Kidney (tissue), 14 donors: ENCODE measurements around the gene TMEM9B. TPM values are rescaled to one million over a fixed set of nuclear protein-coding genes. Genes with fewer than 3 reads are reported as not detected.
"Not testable (repeated sequence)": the region's sequence is repeated elsewhere in the genome, so short reads cannot be mapped to it uniquely, and the experiment has no call there.

Experiments used
- DNase-seq, 5 donors: peaks; one replicate each; pipeline ENCODE4 v3.0.0-alpha.2; 2013 to 2020
- FAIRE-seq: peaks from 2 replicates; lab custom pipeline; 2012; peaks lifted over from hg19 to GRCh38; lab: Jason Lieb, UNC
- H3K27ac ChIP-seq, 2 donors: one replicate each; pipeline ENCODE4 v1.7.0; 2013; ENCODE audit warnings: low read depth in 2 of 2, low read length in 2 of 2, inconsistent platforms in 1 of 2
- H3K27me3 ChIP-seq: one replicate; pipeline ENCODE4 v1.7.1; 2013; ENCODE audit warnings: low read length, inconsistent platforms; ENCODE audit not compliant: control insufficient read depth, insufficient read depth
- H3K36me3 ChIP-seq, 3 donors: one replicate each; pipeline versions ENCODE4 v1.7.0 to v1.7.1; 2013; ENCODE audit warnings: low read length in 3 of 3, control low read depth in 1 of 3, inconsistent platforms in 1 of 3; ENCODE audit not compliant: insufficient read depth in 3 of 3, control insufficient read depth in 2 of 3
- H3K4me1 ChIP-seq, 3 donors: one replicate each; pipeline versions ENCODE4 v1.7.0 to v1.7.1; 2013; ENCODE audit warnings: low read length in 3 of 3, inconsistent platforms in 1 of 3, low read depth in 1 of 3; ENCODE audit not compliant: control insufficient read depth in 2 of 3, insufficient read depth in 2 of 3
- H3K4me3 ChIP-seq, 3 donors: one replicate each; pipeline versions ENCODE4 v1.7.0 to v1.8.1; 2013; ENCODE audit warnings: low read length in 3 of 3, control low read depth in 1 of 3, inconsistent platforms in 1 of 3
- H3K9ac ChIP-seq, 3 donors: one replicate each; pipeline versions ENCODE4 v1.7.0 to v1.7.1; 2013; ENCODE audit warnings: low read length in 3 of 3, control low read depth in 1 of 3, inconsistent platforms in 1 of 3
- H3K9me3 ChIP-seq, 3 donors: one replicate each; pipeline versions ENCODE4 v1.7.0 to v1.7.1; 2013; ENCODE audit warnings: low read length in 3 of 3, control low read depth in 1 of 3, inconsistent platforms in 1 of 3; ENCODE audit not compliant: control insufficient read depth in 2 of 3, insufficient read depth in 1 of 3
- intact Hi-C: fragments of 100-400 bp; cut with DNase I; formaldehyde crosslinking; loops from one replicate; pipeline ENCODE4 v1.11.1; 2022
- polyA plus RNA-seq: library from polyadenylated mRNA; stranded (reverse); fragments of 350-450 nt; fragmentation: Illumina TruSeq; extraction: RNeasy Lipid Tissue Mini Kit (QIAGEN cat#74804); gene quantifications from one replicate; pipeline ENCODE4 v1.2.3, GENCODE V29; 2014; ENCODE audit warnings: low read depth, low replicate concordance; ENCODE audit not compliant: insufficient read depth
- total RNA-seq: library from RNA; stranded (reverse); fragmentation: NEBNext Ultra II Directional; extraction: Animal tissue kit (Norgen Biotek cat#: 25700); gene quantifications from one replicate; pipeline ENCODE4 v1.2.1, GENCODE V29; 2021
- TF ChIP-seq, protein P1 (sequence below): IDR thresholded peaks from 3 replicates; pipeline ENCODE4 v1.5.1; 2012; ENCODE audit warnings: mild to moderate bottlenecking, moderate library complexity, borderline replicate concordance; ENCODE audit not compliant: insufficient read depth; ENCODE audit errors: extremely low read depth
- donor health status: control.
- donor health status: control.
- donor health status: control.
- donor health status: control.
- donor health status: control.
- donor health status: DM: yes; HTN: yes; CAD: no.
- donor health status: Normal renal cell carcinoma (clear cell type).

Gene TMEM9B
- total and polyA plus RNA-seq, 2 donors from 2014 or later: 64.4 to 73.0 TPM

DNA sequence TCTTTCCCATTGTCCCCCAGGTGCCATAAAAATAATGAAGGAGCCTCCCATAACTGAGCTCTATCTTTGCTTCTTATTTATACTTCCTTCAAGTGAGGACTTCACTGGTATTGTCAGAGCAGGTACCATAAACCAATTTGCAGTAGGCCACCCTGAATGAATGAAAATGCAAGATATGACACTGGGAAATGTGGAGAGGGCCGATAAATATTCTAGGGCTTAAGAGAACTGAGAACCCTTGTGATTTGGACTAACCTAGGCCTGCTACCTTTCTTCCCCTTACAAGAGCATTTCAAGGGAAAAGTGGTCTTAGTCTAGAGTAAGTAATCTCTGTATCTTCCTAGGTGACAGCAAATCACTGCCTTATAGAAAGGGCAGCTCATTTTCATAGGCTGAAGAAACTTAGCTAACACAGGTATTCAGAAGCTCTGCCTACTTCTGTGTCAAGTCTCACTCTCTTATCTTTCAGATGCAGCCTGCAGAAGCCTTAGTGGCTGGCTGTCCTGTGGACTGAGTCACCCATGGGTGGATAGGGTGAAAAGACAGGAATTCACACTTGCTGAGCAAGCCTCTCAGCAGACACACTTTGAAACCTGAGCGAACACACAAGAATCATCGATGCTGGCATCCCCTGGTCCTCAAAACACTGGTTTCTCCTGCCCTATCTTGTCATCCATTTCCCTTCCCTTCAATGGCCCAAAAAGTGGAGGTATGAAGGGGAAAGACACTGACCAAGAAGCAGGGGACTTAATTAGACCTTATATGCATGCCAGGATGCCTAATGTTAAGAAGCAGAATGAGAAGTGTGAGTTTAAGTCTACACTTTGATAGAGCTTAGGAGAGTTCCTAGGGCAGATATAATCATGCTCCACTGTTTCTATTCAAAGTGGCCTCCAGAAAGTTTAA, 24.3 kb upstream of the TMEM9B start:
- no peaks in the 10 kb centered on the region for H3K27me3 ChIP-seq
- H3K4me3 ChIP-seq: no peak overlapping the region
- H3K4me1 ChIP-seq: no peaks in the 10 kb centered on the region
- H3K9ac ChIP-seq: no peak overlapping the region
- intact Hi-C loops: no loop called here
- FAIRE-seq (no peak), DNase-seq (no peak)
- H3K36me3 ChIP-seq: no peaks in the 10 kb centered on the region
- no peaks in the 10 kb centered on the region for H3K9me3 ChIP-seq
- H3K27ac ChIP-seq: no peak overlapping the region
- TF ChIP-seq, protein P1, sequence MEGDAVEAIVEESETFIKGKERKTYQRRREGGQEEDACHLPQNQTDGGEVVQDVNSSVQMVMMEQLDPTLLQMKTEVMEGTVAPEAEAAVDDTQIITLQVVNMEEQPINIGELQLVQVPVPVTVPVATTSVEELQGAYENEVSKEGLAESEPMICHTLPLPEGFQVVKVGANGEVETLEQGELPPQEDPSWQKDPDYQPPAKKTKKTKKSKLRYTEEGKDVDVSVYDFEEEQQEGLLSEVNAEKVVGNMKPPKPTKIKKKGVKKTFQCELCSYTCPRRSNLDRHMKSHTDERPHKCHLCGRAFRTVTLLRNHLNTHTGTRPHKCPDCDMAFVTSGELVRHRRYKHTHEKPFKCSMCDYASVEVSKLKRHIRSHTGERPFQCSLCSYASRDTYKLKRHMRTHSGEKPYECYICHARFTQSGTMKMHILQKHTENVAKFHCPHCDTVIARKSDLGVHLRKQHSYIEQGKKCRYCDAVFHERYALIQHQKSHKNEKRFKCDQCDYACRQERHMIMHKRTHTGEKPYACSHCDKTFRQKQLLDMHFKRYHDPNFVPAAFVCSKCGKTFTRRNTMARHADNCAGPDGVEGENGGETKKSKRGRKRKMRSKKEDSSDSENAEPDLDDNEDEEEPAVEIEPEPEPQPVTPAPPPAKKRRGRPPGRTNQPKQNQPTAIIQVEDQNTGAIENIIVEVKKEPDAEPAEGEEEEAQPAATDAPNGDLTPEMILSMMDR: no peak

DNA sequence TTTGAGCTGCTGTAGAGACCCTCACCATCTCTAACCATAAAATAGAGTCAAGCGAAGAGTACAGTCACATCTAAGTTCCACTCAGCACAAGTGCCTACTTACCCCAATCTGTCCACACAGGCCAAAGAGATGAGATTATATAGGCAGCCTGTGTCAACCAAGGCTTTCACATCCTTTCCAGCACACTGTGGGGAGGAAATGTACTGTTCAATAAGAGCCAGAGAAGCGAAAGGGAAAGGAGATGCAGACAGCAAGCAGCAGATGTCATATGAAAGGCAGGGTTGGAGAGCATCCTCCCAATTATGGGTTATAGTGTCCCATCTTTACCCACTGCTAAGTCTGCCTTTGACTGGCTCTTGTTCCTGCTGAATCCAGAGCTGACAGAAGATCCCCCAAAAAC, 23.2 kb upstream of the TMEM9B start:
- H3K27ac ChIP-seq: no peak overlapping the region
- TF ChIP-seq, protein P1: no peak
- DNase-seq (no peak), FAIRE-seq (no peak)
- intact Hi-C loops: no loop called here
- no peak overlapping the region for H3K9ac ChIP-seq
- no peaks in the 10 kb centered on the region for H3K36me3 ChIP-seq
- no peak overlapping the region for H3K4me3 ChIP-seq
- H3K9me3 ChIP-seq: no peaks in the 10 kb centered on the region
- H3K4me1 ChIP-seq: no peaks in the 10 kb centered on the region
- H3K27me3 ChIP-seq: no peaks in the 10 kb centered on the region

DNA sequence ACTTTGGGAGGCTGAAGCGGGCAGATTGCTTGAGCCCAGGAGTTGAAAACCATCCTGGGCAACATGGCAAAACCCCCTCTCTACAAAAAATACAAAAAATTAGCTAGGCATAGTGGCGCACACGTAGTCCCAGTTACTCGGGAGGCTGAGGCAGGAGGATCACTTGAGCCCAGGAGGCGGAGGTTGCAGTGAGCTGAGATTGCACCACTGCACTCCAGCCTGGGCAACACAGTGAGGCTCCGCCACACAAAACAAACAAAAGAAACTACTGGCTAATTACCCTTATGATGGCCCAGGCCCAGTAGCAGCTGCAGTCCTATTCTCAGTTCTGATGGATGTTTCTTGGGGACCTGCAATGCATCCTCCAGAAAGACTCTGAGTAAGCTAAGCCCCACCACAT, 22.5 kb upstream of the TMEM9B start:
- intact Hi-C loops, H3K9me3 ChIP-seq, H3K36me3 ChIP-seq, DNase-seq, H3K27me3 ChIP-seq, H3K27ac ChIP-seq, H3K4me1 ChIP-seq, FAIRE-seq, H3K9ac ChIP-seq, H3K4me3 ChIP-seq: not testable (repeated sequence)

DNA sequence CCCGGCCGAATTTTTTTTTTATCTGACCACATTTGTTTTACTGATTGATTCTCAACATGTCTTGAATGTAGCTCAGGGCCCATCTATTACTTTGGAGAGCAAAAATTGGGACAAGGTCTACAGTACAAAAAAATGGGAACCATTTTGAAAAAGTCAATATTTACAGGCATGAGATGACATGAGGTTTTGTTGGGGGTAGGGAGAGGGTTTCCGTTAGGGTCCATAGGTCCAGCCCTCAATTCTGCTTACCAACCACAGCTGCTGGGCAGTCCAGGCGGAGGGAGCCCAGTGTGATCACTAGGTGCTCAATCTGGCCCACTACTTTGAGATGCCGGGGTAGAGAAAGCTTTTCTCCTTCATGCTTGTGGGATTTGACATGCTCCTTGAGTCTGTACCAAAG, 21.2 kb upstream of the TMEM9B start:
- TF ChIP-seq, protein P1: no peak
- no peak for DNase-seq
- no peaks in the 10 kb centered on the region for H3K4me1 ChIP-seq
- H3K4me3 ChIP-seq: no peak overlapping the region
- no peak overlapping the region for H3K9ac ChIP-seq
- H3K9me3 ChIP-seq: no peaks in the 10 kb centered on the region
- no peaks in the 10 kb centered on the region for H3K27me3 ChIP-seq
- H3K36me3 ChIP-seq: no peaks in the 10 kb centered on the region
- intact Hi-C loops: no loop called here
- H3K27ac ChIP-seq: no peak overlapping the region
- no peak for FAIRE-seq
